Adrenal gland (tissue), 5 donors: ENCODE measurements around the gene RGS17.

Experiments used
- CTCF ChIP-seq, 6 experiments: fragments of 450-650 bp in 4 of 6; fragments of 200-600 bp in 2 of 6; sonication (generic) in 1 of 6; IDR thresholded peaks; 1 replicate in 5 of 6; 2 replicates in 1 of 6; pipeline versions ENCODE4 v1.5.1 to v1.8.0; 2016 to 2021; ENCODE audit warnings: antibody characterized with exemption in 6 of 6, mild to moderate bottlenecking in 2 of 6, moderate library complexity in 1 of 6
- POLR2A ChIP-seq, 2 donors: fragments of 450-650 bp; IDR thresholded peaks; one replicate each; pipeline ENCODE4 v1.6.1; 2017; ENCODE audit warnings: antibody characterized with exemption in 2 of 2, mild to moderate bottlenecking in 2 of 2, moderate library complexity in 1 of 2
- donor health status: DM: no; HTN: no; CAD: no.

GRCh38 chr6:153088796-153089195, 42.3 kb downstream of the RGS17 start:
- TF ChIP-seq CTCF (IDR thresholded peaks at IDR 0.05) = no peak
- no peak for TF ChIP-seq POLR2A (IDR thresholded peaks at IDR 0.05)
